ENCODE results near the gene NKD2.

NKD2 gene

DNA sequence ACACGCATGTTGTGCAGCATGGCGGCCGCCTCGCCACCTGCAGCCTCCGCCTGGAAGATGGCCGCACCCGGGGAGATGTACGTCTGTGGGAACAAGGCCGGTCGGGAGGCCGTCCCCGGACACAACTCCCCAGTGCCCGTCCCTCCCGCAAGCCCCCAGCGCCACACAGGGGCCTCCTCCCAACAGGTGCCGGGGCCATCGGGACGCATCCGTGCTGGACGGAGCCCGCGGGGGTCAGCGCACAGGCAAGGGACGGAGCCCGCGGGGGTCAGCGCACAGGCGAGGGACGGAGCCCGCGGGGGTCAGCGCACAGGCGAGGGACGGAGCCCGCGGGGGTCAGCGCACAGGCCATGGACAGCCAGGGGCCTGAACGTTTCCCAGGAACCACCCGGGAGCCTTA is 76.8 kb downstream of the NKD2 start:
- H3K79me2 ChIP-seq (ENCODE audit: insufficient read depth, low read depth), result no peaks in the 10 kb centered on the region
- no peak overlapping the region for H3K4me3 ChIP-seq (IDR thresholded peaks at IDR 0.05; ENCODE audit: insufficient read depth, low read depth, low read length)
- no peak overlapping the region for H3K9ac ChIP-seq
- no peak overlapping the region for H3K27ac ChIP-seq
- TF ChIP-seq, protein P1, sequence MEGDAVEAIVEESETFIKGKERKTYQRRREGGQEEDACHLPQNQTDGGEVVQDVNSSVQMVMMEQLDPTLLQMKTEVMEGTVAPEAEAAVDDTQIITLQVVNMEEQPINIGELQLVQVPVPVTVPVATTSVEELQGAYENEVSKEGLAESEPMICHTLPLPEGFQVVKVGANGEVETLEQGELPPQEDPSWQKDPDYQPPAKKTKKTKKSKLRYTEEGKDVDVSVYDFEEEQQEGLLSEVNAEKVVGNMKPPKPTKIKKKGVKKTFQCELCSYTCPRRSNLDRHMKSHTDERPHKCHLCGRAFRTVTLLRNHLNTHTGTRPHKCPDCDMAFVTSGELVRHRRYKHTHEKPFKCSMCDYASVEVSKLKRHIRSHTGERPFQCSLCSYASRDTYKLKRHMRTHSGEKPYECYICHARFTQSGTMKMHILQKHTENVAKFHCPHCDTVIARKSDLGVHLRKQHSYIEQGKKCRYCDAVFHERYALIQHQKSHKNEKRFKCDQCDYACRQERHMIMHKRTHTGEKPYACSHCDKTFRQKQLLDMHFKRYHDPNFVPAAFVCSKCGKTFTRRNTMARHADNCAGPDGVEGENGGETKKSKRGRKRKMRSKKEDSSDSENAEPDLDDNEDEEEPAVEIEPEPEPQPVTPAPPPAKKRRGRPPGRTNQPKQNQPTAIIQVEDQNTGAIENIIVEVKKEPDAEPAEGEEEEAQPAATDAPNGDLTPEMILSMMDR (conservative IDR thresholded peaks at IDR 0.05; ENCODE audit: low read depth, low read length), result no peak
- H2AFZ ChIP-seq (ENCODE audit: low read depth), result no peak overlapping the region
- no peaks in the 10 kb centered on the region for H4K20me1 ChIP-seq (ENCODE audit: insufficient read depth)
- no peaks in the 10 kb centered on the region for H3K36me3 ChIP-seq (ENCODE audit: insufficient read depth)
- no peak overlapping the region for H3K4me2 ChIP-seq
- H3K4me1 ChIP-seq (ENCODE audit: low read depth, poor library complexity, severe bottlenecking), result no peaks in the 10 kb centered on the region
- H3K27me3 ChIP-seq (ENCODE audit: insufficient read depth, low read depth), result no peaks in the 10 kb centered on the region

DNA sequence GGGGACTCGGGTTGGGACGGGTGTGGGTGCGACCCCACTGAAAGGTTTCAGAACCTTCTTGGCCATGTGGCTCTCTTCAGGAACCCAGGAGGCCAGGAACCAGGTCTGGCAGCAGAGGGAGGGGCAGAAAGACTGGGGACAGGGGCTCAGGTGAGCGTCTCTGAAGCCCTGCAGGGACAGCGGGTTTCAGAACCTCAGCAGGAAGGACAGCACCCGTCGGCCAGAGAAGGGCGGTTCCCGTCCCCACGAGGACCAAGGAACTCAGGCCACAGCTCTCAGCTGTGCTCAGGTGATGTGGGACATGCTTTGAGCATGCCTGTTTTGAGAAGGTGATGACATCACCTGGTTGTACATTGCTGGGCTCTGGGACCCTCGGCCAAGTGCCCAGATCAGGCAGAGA is 77.5 kb downstream of the NKD2 start:
- no peak overlapping the region for H3K4me2 ChIP-seq
- H3K4me3 ChIP-seq (IDR thresholded peaks at IDR 0.05; ENCODE audit: insufficient read depth, low read depth, low read length), result no peak overlapping the region
- H2AFZ ChIP-seq (ENCODE audit: low read depth), result no peak overlapping the region
- no peaks in the 10 kb centered on the region for H3K36me3 ChIP-seq (ENCODE audit: insufficient read depth)
- no peaks in the 10 kb centered on the region for H3K4me1 ChIP-seq (ENCODE audit: low read depth, poor library complexity, severe bottlenecking)
- TF ChIP-seq, protein P1 (conservative IDR thresholded peaks at IDR 0.05; ENCODE audit: low read depth, low read length), result no peak
- no peaks in the 10 kb centered on the region for H4K20me1 ChIP-seq (ENCODE audit: insufficient read depth)
- no peaks in the 10 kb centered on the region for H3K27me3 ChIP-seq (ENCODE audit: insufficient read depth, low read depth)
- H3K27ac ChIP-seq, result no peak overlapping the region
- H3K9ac ChIP-seq, result no peak overlapping the region
- H3K79me2 ChIP-seq (ENCODE audit: insufficient read depth, low read depth), result no peaks in the 10 kb centered on the region

DNA sequence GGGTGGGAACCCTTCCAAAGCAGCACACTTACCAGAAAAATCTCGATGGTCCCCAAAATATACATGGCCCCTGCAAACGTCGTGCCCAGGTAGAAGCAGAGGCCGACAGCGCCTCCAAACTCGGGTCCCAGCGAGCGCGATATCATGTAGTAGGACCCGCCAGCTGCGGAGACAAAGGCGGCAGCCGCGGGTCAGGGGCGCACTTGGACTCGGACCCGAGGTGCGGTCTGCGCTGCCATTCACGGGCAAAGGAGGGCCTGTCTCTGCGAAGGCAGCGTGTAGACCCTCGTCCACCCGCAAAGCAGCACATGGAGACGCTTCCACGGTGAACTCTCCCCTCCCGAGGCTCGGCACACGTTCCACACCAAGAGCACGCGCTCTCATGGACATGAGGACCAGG is 78.3 kb downstream of the NKD2 start:
- no peaks in the 10 kb centered on the region; the same call in 1 of the 2 replicates for H3K36me3 ChIP-seq (ENCODE audit: insufficient read depth)
- H3K27me3 ChIP-seq (ENCODE audit: insufficient read depth, low read depth), result no peaks in the 10 kb centered on the region
- no peak overlapping the region for H3K4me3 ChIP-seq (IDR thresholded peaks at IDR 0.05; ENCODE audit: insufficient read depth, low read depth, low read length)
- H3K4me1 ChIP-seq (ENCODE audit: low read depth, poor library complexity, severe bottlenecking), result no peaks in the 10 kb centered on the region
- no peaks in the 10 kb centered on the region for H3K79me2 ChIP-seq (ENCODE audit: insufficient read depth, low read depth)
- H3K4me2 ChIP-seq, result no peak overlapping the region
- H2AFZ ChIP-seq (ENCODE audit: low read depth), result no peak overlapping the region
- no peak overlapping the region for H3K27ac ChIP-seq
- TF ChIP-seq, protein P1 (conservative IDR thresholded peaks at IDR 0.05; ENCODE audit: low read depth, low read length), result no peak
- no peak overlapping the region for H3K9ac ChIP-seq
- H4K20me1 ChIP-seq (ENCODE audit: insufficient read depth), result no peaks in the 10 kb centered on the region

DNA sequence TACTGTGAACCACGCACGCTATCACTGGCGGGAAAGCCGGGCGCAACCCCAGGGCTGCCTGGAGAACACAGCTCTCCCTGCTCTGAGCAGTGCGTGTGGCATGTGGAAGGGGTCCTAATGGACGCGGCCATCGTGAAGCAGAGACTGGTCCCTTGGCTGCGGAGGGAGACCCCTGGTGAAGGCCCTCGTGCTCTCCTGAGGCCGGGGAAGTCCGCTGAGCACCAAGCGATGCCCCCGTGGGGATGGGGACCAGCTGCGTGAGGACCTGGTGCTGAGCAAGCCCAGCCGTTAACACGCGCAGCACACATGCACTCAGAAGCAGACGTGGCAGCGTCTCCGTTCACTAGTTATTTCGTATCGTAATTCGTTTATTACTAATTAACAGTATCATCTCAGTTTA is 78.8 kb downstream of the NKD2 start:
- Histone ChIP-seq H3K27me3 (ENCODE audit: insufficient read depth, low read depth) (no peaks in the 10 kb centered on the region), H2AFZ (ENCODE audit: low read depth) (no peak overlapping the region), H3K4me3 (IDR thresholded peaks at IDR 0.05; ENCODE audit: insufficient read depth, low read depth, low read length) (no peak overlapping the region), H3K79me2 (ENCODE audit: insufficient read depth, low read depth) (no peaks in the 10 kb centered on the region), H3K27ac (no peak overlapping the region), H3K36me3 (ENCODE audit: insufficient read depth) (no peaks in the 10 kb centered on the region; the same call in 1 of the 2 replicates), H3K4me1 (ENCODE audit: low read depth, poor library complexity, severe bottlenecking) (no peaks in the 10 kb centered on the region), H3K9ac (no peak overlapping the region), H3K4me2 (no peak overlapping the region), H4K20me1 (ENCODE audit: insufficient read depth) (no peaks in the 10 kb centered on the region)
- TF ChIP-seq, protein P1 (conservative IDR thresholded peaks at IDR 0.05; ENCODE audit: low read depth, low read length), result no peak

Measured in KMS-11 (cell line).